NCI-H2107 treated with DMSO at 0.1 percent for 48 hours (cell line): Measurements from ENCODE around the gene ANKRD63.
A peak's percentile ranks its signal among the peaks of the same experiment; 100 is the strongest.

Experiments
- DNase-seq: peaks from one replicate; lab custom pipeline; 2025; ENCODE audit not compliant: unreplicated experiment; lab: John Stamatoyannopoulos, UW

Gene ANKRD63

GRCh38 chr15:40282869-40283614 is at the start of gene ANKRD63:
Gene ANKRD63, minus strand, starts transcription at chr15:40283064. Its CDS starts 478 bp downstream, at chr15:40282586.
- DNase-seq = no peak

GRCh38 chr15:40332113-40332781 is 49.4 kb upstream of the ANKRD63 start:
- DNase-seq = no peak

GRCh38 chr15:40331637-40332036 is 48.8 kb upstream of the ANKRD63 start:
- DNase-seq = no peak

GRCh38 chr15:40331026-40331425 is 48.2 kb upstream of the ANKRD63 start:
- no peak for DNase-seq

- peak; percentile 19 for DNase-seq
Observed at GRCh38 chr15:40330368-40330836, 47.5 kb upstream of the ANKRD63 start.

GRCh38 chr15:40329804-40330203 is 46.9 kb upstream of the ANKRD63 start:
- DNase-seq = no peak

GRCh38 chr15:40328751-40329150 is 45.9 kb upstream of the ANKRD63 start:
- peak; percentile 22 for DNase-seq

GRCh38 chr15:40328176-40328575 is 45.3 kb upstream of the ANKRD63 start:
- no peak for DNase-seq

- peak; percentile 32 for DNase-seq
Observed at GRCh38 chr15:40327457-40327856, 44.6 kb upstream of the ANKRD63 start.

- DNase-seq = no peak
Observed at GRCh38 chr15:40325700-40326099, 42.8 kb upstream of the ANKRD63 start.

GRCh38 chr15:40325188-40325587 is 42.3 kb upstream of the ANKRD63 start:
- no peak for DNase-seq

GRCh38 chr15:40323953-40324937 is 41.4 kb upstream of the ANKRD63 start:
- no peak for DNase-seq

- peak; percentile 49 for DNase-seq
Observed at GRCh38 chr15:40323239-40323952, 40.5 kb upstream of the ANKRD63 start, which contains the start of gene INAFM2. Gene INAFM2, plus strand, starts transcription at chr15:40323692. Its CDS starts 364 bp downstream, at chr15:40324056.

GRCh38 chr15:40322531-40323238 is 39.8 kb upstream of the ANKRD63 start:
- no peak for DNase-seq

GRCh38 chr15:40320931-40321371 is 38.1 kb upstream of the ANKRD63 start:
- peak; percentile 75 for DNase-seq

GRCh38 chr15:40320409-40320808 is 37.5 kb upstream of the ANKRD63 start:
- no peak for DNase-seq

GRCh38 chr15:40317580-40317979 is 34.7 kb upstream of the ANKRD63 start:
- no peak for DNase-seq

- no peak for DNase-seq
Observed at GRCh38 chr15:40316931-40317330, 34.1 kb upstream of the ANKRD63 start.

- DNase-seq = no peak
Observed at GRCh38 chr15:40314723-40315276, 31.9 kb upstream of the ANKRD63 start.
